Keratinocyte (primary cell): Measurements from ENCODE around the gene TARP.

ENCODE experiments used
- DNase-seq: peaks from one replicate; pipeline ENCODE4 v3.0.0-alpha.2; 2011; ENCODE audit warnings: low read depth, missing footprints, low spot score
- FAIRE-seq: peaks from 2 replicates; lab custom pipeline; 2011; peaks lifted over from hg19 to GRCh38; lab: Jason Lieb, UNC
- H2AFZ ChIP-seq: 2 replicates; pipeline ENCODE4 v1.6.0; 2012; ENCODE audit warnings: low read length, control low read depth, inconsistent platforms; ENCODE audit not compliant: control insufficient read depth
- H3K27ac ChIP-seq: 2 replicates; pipeline ENCODE4 v1.5.1; 2011; ENCODE audit warnings: low read length; ENCODE audit not compliant: control insufficient read depth, insufficient read depth
- H3K27me3 ChIP-seq: 3 replicates; pipeline ENCODE4 v1.6.0; 2011; ENCODE audit warnings: low read length; ENCODE audit not compliant: control insufficient read depth, insufficient read depth; ENCODE audit errors: extremely low read depth
- H3K36me3 ChIP-seq, 2 experiments: 2 replicates in 1 of 2; 3 replicates in 1 of 2; pipeline ENCODE4 v1.5.1; 2011; ENCODE audit warnings: low read length in 2 of 2, mild to moderate bottlenecking in 1 of 2; ENCODE audit not compliant: control insufficient read depth in 2 of 2, insufficient read depth in 2 of 2; ENCODE audit errors: extremely low read depth in 1 of 2
- H3K4me1 ChIP-seq: 3 replicates; pipeline ENCODE4 v1.5.1; 2011; ENCODE audit warnings: low read length; ENCODE audit not compliant: control insufficient read depth, insufficient read depth; ENCODE audit errors: extremely low read depth
- H3K4me2 ChIP-seq: 3 replicates; pipeline ENCODE4 v1.6.0; 2011; ENCODE audit warnings: low read depth, low read length; ENCODE audit not compliant: control insufficient read depth, insufficient read depth; ENCODE audit errors: extremely low read depth
- H3K4me3 ChIP-seq, 3 experiments: fragments of 200-600 bp in 1 of 3; sonication (generic) in 1 of 3; 2 replicates in 2 of 3; 3 replicates in 1 of 3; pipeline ENCODE4 v1.5.1; 2011 to 2016; ENCODE audit warnings: low read length in 3 of 3, mild to moderate bottlenecking in 3 of 3, control low read depth in 2 of 3, inconsistent platforms in 1 of 3, low read depth in 1 of 3, mixed read lengths in 1 of 3, mixed run types in 1 of 3, moderate library complexity in 1 of 3; ENCODE audit not compliant: control insufficient read depth in 2 of 3, insufficient read depth in 2 of 3; ENCODE audit errors: extremely low read depth in 1 of 3
- H3K79me2 ChIP-seq: 2 replicates; pipeline ENCODE4 v1.6.0; 2012; ENCODE audit warnings: low read length; ENCODE audit not compliant: control insufficient read depth, insufficient read depth
- H3K9ac ChIP-seq: 3 replicates; pipeline ENCODE4 v1.6.0; 2011; ENCODE audit warnings: low read length; ENCODE audit not compliant: control insufficient read depth, insufficient read depth; ENCODE audit errors: extremely low read depth
- H3K9me1 ChIP-seq: 3 replicates; pipeline ENCODE4 v1.6.0; 2011; ENCODE audit warnings: low read length; ENCODE audit not compliant: control insufficient read depth, insufficient read depth; ENCODE audit errors: extremely low read depth
- H3K9me3 ChIP-seq: 2 replicates; pipeline ENCODE4 v1.5.1; 2012; ENCODE audit warnings: low read depth, low read length; ENCODE audit not compliant: control insufficient read depth
- H4K20me1 ChIP-seq: 3 replicates; pipeline ENCODE4 v1.6.0; 2011; ENCODE audit warnings: low read length; ENCODE audit not compliant: control insufficient read depth, insufficient read depth; ENCODE audit errors: extremely low read depth
- CTCF ChIP-seq, 3 experiments: IDR thresholded peaks in 1 of 3; conservative IDR thresholded peaks in 1 of 3; optimal IDR thresholded peaks in 1 of 3; 2 replicates in 2 of 3; 3 replicates in 1 of 3; pipeline versions ENCODE3 to v1.5.1; 2011; ENCODE audit warnings: low read length in 3 of 3, mild to moderate bottlenecking in 3 of 3, moderate library complexity in 2 of 3, control low read depth in 1 of 3, inconsistent platforms in 1 of 3; ENCODE audit not compliant: insufficient read depth in 2 of 3; ENCODE audit errors: extremely low read depth in 1 of 3
- EZH2 ChIP-seq: IDR thresholded peaks from one replicate; pipeline ENCODE4 v1.6.1; 2012; ENCODE audit warnings: inconsistent platforms, mild to moderate bottlenecking, low read length, moderate library complexity
- dilution Hi-C: fragments of 300-500 bp; cut with MboI; formaldehyde crosslinking; loops from one replicate; pipeline ENCODE4 v1.7.0; 2020; ENCODE audit warnings: low sequenced_read_pairs; ENCODE audit not compliant: extremely low pct_ligation_motif_present

TARP gene

DNA sequence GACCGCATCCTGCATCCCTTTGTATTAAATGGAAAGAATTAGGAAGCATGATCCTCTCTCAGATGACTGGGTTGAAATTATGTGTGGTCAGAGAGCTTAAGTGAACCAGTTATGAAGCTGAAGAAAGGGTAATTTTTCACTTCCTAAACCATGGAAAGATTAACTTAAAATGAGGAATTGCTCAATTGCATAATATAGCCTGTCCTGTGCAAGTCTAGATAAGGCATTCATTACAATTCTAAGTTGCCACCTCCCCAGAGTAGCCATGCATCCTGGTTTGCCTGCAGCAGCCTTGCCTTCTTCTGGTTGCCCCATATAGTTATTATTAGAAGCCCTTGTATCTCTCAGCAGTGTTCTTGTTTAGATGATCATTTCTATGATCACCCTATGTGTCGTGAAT is 50.1 kb downstream of the TARP start:
- Histone ChIP-seq H3K4me1 (no peaks in the 10 kb centered on the region), H3K27me3 (no peaks in the 10 kb centered on the region), H2AFZ (no peak overlapping the region), H3K36me3 (peaks cover 7 to 9% of the 10 kb centered on the region in 2 experiments), H3K9ac (no peak overlapping the region), H3K79me2 (no peaks in the 10 kb centered on the region), H3K4me3 (no peak overlapping the region), H3K9me1 (no peaks in the 10 kb centered on the region), H3K4me2 (no peak overlapping the region), H3K9me3 (no peaks in the 10 kb centered on the region), H3K27ac (no peak overlapping the region), H4K20me1 (no peaks in the 10 kb centered on the region)
- dilution Hi-C loops = no loop called here
- no peak for FAIRE-seq
- no peak for DNase-seq
- TF ChIP-seq EZH2 = no peak
- no peak for TF ChIP-seq CTCF (optimal IDR thresholded peaks at IDR 0.05 in 1 of 3, IDR thresholded peaks at IDR 0.05 in 1 of 3, conservative IDR thresholded peaks at IDR 0.05 in 1 of 3; ENCODE audit: extremely low read depth in 1 of 3, insufficient read depth in 2 of 3, low read length in 3 of 3)

DNA sequence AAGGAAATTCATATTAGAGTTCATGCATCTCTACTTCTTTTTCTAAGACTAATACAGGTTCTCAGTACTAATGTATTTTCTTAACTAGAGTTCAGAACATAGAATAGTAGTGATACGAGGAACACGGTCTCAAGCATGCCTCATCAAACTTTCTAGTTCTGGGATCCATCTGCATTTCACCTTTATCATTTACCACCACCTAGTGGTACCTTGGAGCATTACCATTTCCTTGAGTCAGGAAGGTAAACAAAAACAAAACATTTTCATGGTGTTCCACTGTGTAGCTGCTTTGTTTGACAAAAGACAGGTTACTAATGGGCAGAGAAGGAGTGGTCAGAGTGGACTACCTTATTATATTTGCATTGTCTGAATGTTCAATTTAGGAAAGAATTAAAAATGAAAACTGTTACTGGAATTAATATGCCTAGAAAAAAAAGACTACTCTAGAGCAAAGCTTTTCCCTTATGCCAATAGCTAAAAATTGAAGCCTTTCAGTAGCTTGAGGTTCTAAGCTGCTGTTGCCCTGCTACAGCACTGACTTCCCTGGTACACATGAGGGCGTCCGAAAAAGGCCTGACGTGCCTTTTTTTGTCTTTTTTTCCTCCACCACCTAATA is 50.8 kb downstream of the TARP start:
- no peaks in the 10 kb centered on the region for H4K20me1 ChIP-seq
- H3K79me2 ChIP-seq = no peaks in the 10 kb centered on the region
- dilution Hi-C loops = no loop called here
- no peaks in the 10 kb centered on the region for H3K27me3 ChIP-seq
- no peak overlapping the region for H2AFZ ChIP-seq
- no peak overlapping the region for H3K4me2 ChIP-seq
- H3K4me3 ChIP-seq = no peak overlapping the region
- H3K27ac ChIP-seq = no peak overlapping the region
- DNase-seq (peak; percentile 19), FAIRE-seq (peak; percentile 67)
- no peaks in the 10 kb centered on the region for H3K4me1 ChIP-seq
- peaks cover 3 to 9% of the 10 kb centered on the region in 2 experiments for H3K36me3 ChIP-seq
- H3K9ac ChIP-seq = no peak overlapping the region
- H3K9me3 ChIP-seq = no peaks in the 10 kb centered on the region
- no peaks in the 10 kb centered on the region for H3K9me1 ChIP-seq
- TF ChIP-seq CTCF (optimal IDR thresholded peaks at IDR 0.05 in 1 of 3, IDR thresholded peaks at IDR 0.05 in 1 of 3, conservative IDR thresholded peaks at IDR 0.05 in 1 of 3; ENCODE audit: extremely low read depth in 1 of 3, insufficient read depth in 2 of 3, low read length in 3 of 3) (peak; percentile 49 to 78 (median 59)), EZH2 (no peak)
